MV-4-11 (cell line): ENCODE data around the gene SPC25.

Source experiments
- DNase-seq: peaks from one replicate; lab custom pipeline; 2025; lab: John Stamatoyannopoulos, UW

SPC25 gene

DNA sequence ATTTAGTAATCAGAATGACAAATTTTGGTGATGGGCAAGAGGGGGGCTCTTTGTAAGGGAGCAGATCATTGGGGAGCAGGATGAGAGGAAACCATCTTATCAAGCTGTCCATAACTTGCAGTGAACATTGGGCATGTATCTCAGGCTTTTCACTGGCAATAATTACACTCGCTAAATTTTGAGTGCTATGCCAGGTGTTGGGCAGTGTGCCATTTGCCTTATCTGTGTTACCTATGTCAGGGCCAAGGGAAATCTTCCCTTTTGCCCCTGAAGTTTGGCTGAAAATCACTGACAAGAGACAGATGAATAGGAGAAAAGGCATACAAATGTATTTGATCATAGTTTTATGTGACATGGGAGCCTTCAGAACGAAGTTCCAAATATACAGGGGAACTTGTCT is 48.8 kb downstream of the SPC25 start:
- no peak for DNase-seq

GRCh38 chr2:168835969-168836368 is 54.3 kb downstream of the SPC25 start:
- DNase-seq = no peak

- no peak for DNase-seq
These were observed 58.6 kb downstream of the SPC25 start for GRCh38 chr2:168831662-168832061.

- DNase-seq = no peak
These were observed 59.3 kb downstream of the SPC25 start for GRCh38 chr2:168830958-168831357.

DNA sequence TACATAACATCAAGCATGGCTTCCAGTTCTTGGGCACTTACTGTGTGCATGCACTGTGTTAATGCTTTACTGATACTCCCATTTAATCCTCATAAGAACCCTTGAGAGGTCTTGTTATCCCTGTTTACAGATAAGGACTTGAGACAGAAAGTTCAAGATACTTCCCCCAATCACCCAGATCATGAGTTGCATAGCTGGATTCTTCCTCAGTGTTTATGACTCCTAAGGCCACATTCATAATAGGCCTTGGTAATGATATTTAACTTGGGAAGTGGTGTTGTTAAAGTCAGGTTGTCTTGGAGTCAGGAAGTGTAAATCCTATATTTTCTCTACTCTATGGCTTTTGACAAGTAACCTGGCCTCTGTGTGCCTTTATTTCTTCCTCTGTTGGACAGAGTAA is 65.1 kb downstream of the SPC25 start:
- no peak for DNase-seq

- no peak for DNase-seq
These were observed 68.2 kb downstream of the SPC25 start for GRCh38 chr2:168821992-168822391.

DNA sequence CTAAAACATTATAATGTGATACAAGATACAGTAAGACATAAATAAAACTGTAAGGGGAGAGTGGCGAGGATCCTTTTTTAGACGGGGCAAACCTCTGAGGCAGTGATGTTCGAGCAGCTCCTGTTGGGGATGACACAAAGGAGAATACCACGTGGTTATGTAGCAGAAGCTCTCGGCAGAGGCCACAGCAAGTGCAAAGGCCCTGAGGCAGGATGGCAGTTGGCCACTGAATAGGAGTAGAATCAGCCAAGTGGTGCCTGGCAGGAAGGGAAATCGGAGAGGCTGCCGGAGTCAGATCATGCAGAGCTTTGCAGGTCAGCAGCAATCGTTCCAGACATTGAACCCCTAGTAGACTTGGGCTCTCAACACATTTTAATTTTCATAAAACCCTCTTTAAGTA is 68.7 kb downstream of the SPC25 start:
- DNase-seq = no peak
